ENCODE data around the gene GNAQ.

DNA sequence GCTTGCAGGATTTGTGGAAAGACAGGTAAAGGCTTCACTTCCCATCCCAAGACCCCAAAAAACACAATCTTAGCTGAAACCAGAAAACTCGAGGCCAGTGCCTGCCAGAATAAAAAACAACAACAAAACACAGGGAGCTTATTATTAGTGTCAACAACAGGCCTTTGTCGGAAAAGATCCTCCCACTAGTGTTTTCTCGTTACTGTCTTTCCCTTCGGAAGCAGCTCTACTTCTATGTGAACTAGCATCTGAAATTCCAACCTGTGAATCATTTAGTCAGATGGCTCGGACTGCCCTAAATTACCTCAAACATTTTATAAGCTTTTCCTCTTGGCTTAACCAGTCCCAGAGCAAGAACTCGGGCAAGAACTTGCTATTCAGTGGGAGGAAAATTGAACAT is 261.3 kb downstream of the GNAQ start:
- TF ChIP-seq EP300 (IDR thresholded peaks at IDR 0.05) (no peak), POLR2A (IDR thresholded peaks at IDR 0.05) (no peak), POLR2AphosphoS5 (IDR thresholded peaks at IDR 0.05) (no peak)
- TF ChIP-seq, protein P1, sequence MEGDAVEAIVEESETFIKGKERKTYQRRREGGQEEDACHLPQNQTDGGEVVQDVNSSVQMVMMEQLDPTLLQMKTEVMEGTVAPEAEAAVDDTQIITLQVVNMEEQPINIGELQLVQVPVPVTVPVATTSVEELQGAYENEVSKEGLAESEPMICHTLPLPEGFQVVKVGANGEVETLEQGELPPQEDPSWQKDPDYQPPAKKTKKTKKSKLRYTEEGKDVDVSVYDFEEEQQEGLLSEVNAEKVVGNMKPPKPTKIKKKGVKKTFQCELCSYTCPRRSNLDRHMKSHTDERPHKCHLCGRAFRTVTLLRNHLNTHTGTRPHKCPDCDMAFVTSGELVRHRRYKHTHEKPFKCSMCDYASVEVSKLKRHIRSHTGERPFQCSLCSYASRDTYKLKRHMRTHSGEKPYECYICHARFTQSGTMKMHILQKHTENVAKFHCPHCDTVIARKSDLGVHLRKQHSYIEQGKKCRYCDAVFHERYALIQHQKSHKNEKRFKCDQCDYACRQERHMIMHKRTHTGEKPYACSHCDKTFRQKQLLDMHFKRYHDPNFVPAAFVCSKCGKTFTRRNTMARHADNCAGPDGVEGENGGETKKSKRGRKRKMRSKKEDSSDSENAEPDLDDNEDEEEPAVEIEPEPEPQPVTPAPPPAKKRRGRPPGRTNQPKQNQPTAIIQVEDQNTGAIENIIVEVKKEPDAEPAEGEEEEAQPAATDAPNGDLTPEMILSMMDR (IDR thresholded peaks at IDR 0.05): no peak
